Loucy (cell line): ENCODE results near the gene TMEM259.
A peak's percentile ranks its signal among the peaks of the same experiment; 100 is the strongest.

Source experiments
- H2AFZ ChIP-seq: fragments of 200-600 bp; sonication (generic); 2 replicates; pipeline ENCODE4 v1.6.0; 2016; ENCODE audit warnings: antibody characterized with exemption, mild to moderate bottlenecking, low read length, moderate library complexity
- H3F3A ChIP-seq: fragments of 200-600 bp; 2 replicates; pipeline ENCODE4 v1.6.0; 2016; ENCODE audit warnings: antibody characterized with exemption, low read depth, mild to moderate bottlenecking
- H3K27me3 ChIP-seq: fragments of 200-600 bp; sonication (generic); 2 replicates; pipeline ENCODE4 v1.6.1; 2014; ENCODE audit warnings: low read length, mild to moderate bottlenecking; ENCODE audit not compliant: insufficient read depth, poor library complexity, severe bottlenecking
- H3K36me3 ChIP-seq: fragments of 200-600 bp; sonication (generic); 2 replicates; pipeline ENCODE4 v1.6.1; 2016; ENCODE audit warnings: low read length; ENCODE audit not compliant: insufficient read depth
- H3K4me1 ChIP-seq: fragments of 200-600 bp; sonication (generic); 2 replicates; pipeline ENCODE4 v1.5.1; 2014; ENCODE audit warnings: low read length, mild to moderate bottlenecking; ENCODE audit not compliant: insufficient read depth, poor library complexity, severe bottlenecking
- H3K4me2 ChIP-seq: fragments of 200-600 bp; sonication (generic); 2 replicates; pipeline ENCODE4 v1.6.0; 2014; ENCODE audit warnings: antibody characterized with exemption, low read length, low read depth, mild to moderate bottlenecking; ENCODE audit not compliant: poor library complexity, severe bottlenecking
- H3K4me3 ChIP-seq: fragments of 200-600 bp; sonication (generic); 2 replicates; pipeline ENCODE4 v1.5.1; 2014; ENCODE audit warnings: low read length, mild to moderate bottlenecking, mixed read lengths; ENCODE audit not compliant: poor library complexity, severe bottlenecking
- H3K79me2 ChIP-seq: fragments of 200-600 bp; sonication (generic); 2 replicates; pipeline ENCODE4 v1.6.1; 2014; ENCODE audit warnings: low read length; ENCODE audit not compliant: insufficient read depth
- H3K9ac ChIP-seq: fragments of 200-600 bp; sonication (generic); 2 replicates; pipeline ENCODE4 v1.6.0; 2014; ENCODE audit warnings: mild to moderate bottlenecking, low read depth, low read length, moderate library complexity; ENCODE audit not compliant: poor library complexity, severe bottlenecking
- H3K9me2 ChIP-seq: fragments of 200-600 bp; sonication (generic); replicated peaks from 2 replicates; pipeline ENCODE4 v1.6.1; 2016; ENCODE audit warnings: low read depth, low read length, mixed read lengths
- H3K9me3 ChIP-seq: fragments of 200-600 bp; sonication (generic); 2 replicates; pipeline ENCODE4 v1.6.1; 2014; ENCODE audit warnings: mild to moderate bottlenecking, antibody characterized with exemption, low read length, low read depth; ENCODE audit not compliant: insufficient read depth
- H4K20me1 ChIP-seq: fragments of 200-600 bp; sonication (generic); 2 replicates; pipeline ENCODE4 v1.6.0; 2014; ENCODE audit warnings: antibody characterized with exemption, low read length, mild to moderate bottlenecking; ENCODE audit not compliant: insufficient read depth, poor library complexity, severe bottlenecking
- EZH2phosphoT487 ChIP-seq: fragments of 200-600 bp; IDR thresholded peaks from 2 replicates; pipeline ENCODE4 v1.6.1; 2018; ENCODE audit warnings: antibody characterized with exemption, mild to moderate bottlenecking, moderate library complexity, borderline replicate concordance
- TF ChIP-seq, protein P1 (sequence below): fragments of 200-600 bp; sonication (generic); conservative IDR thresholded peaks from 2 replicates; pipeline ENCODE4 v1.5.1; 2014; ENCODE audit warnings: mild to moderate bottlenecking, antibody characterized with exemption, low read length

TMEM259 gene

DNA sequence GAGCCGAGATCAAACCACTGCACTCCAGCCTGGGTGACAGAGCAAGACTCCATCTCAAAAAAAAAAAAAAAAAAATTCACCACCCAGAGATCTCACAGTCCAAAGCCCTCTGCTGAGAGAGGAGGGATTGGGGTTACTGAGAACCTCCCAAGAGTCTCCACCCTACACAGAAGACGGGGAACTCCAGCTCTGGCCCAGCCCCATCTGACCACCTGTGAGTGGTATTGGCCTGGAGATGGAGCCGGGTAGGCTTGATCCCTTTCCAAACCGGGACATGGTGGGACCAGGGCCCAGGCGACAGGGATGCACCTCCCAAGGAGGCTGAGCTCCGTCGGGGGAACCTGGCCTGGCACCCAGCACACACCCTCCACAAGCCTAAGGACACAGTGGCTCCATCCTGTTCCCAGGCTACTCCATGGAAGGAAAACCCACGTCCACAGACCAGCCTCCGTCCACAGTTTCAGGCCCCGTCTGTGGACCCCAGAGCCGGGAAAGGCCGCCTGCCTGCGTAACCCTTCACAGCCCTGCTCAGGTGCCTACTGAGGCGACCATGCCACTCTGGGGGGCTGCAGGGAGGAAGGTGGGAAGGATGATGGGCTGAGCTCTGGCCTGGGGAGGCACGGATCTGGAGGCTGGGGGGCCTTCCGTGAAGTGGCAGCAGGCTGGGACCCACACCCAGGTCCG is 1.8 kb downstream of the TMEM259 start:
- H3K4me2 ChIP-seq = peak overlapping the region; percentile 97
- no peak overlapping the region for H2AFZ ChIP-seq
- H3K9ac ChIP-seq = peak overlapping the region; percentile 97
- H3K27me3 ChIP-seq = peaks cover 4% of the 10 kb centered on the region
- H3K4me1 ChIP-seq = peaks cover 26% of the 10 kb centered on the region
- peaks cover under 1% of the 10 kb centered on the region; the same call in 1 of the 2 replicates for H3K36me3 ChIP-seq
- H4K20me1 ChIP-seq = peaks cover 66% of the 10 kb centered on the region
- no peak for TF ChIP-seq EZH2phosphoT487
- TF ChIP-seq, protein P1, sequence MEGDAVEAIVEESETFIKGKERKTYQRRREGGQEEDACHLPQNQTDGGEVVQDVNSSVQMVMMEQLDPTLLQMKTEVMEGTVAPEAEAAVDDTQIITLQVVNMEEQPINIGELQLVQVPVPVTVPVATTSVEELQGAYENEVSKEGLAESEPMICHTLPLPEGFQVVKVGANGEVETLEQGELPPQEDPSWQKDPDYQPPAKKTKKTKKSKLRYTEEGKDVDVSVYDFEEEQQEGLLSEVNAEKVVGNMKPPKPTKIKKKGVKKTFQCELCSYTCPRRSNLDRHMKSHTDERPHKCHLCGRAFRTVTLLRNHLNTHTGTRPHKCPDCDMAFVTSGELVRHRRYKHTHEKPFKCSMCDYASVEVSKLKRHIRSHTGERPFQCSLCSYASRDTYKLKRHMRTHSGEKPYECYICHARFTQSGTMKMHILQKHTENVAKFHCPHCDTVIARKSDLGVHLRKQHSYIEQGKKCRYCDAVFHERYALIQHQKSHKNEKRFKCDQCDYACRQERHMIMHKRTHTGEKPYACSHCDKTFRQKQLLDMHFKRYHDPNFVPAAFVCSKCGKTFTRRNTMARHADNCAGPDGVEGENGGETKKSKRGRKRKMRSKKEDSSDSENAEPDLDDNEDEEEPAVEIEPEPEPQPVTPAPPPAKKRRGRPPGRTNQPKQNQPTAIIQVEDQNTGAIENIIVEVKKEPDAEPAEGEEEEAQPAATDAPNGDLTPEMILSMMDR = no peak
- H3K9me3 ChIP-seq = no peaks in the 10 kb centered on the region
- H3K79me2 ChIP-seq = peaks cover 68% of the 10 kb centered on the region
- peak overlapping the region; percentile 99 for H3K4me3 ChIP-seq
- H3K9me2 ChIP-seq = no peaks in the 10 kb centered on the region
- peaks cover 10% of the 10 kb centered on the region; the same call in 1 of the 2 replicates for H3F3A ChIP-seq

DNA sequence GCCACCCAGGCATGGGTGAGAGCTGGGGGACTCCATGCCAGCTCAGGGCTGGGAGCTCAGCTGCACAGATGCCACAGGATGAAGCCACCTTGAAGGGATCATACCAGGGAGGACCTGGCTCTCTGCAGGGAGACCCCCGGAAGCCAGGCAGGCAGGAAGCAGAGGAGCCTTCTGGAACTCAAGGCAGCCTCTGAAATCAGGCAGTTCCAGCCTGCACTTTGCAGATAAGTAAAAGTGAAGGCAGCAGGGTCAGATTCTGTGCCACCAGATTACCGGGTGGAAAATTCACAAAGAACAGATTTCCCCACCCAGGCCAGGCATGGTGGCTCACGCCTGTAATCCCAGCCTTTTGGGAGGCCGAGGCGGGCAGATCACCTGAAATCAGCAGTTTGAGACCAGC is 2.5 kb downstream of the TMEM259 start:
- Histone ChIP-seq H3K4me3 (peak overlapping the region; percentile 99), H3K9ac (peak overlapping the region; percentile 97), H3K9me2 (no peaks in the 10 kb centered on the region), H3K27me3 (peaks cover 4% of the 10 kb centered on the region), H4K20me1 (peaks cover 72% of the 10 kb centered on the region), H2AFZ (no peak overlapping the region), H3K79me2 (peaks cover 75% of the 10 kb centered on the region), H3F3A (peaks cover 8% of the 10 kb centered on the region; the same call in 1 of the 2 replicates), H3K4me2 (peak overlapping the region; percentile 97), H3K9me3 (no peaks in the 10 kb centered on the region), H3K4me1 (peaks cover 26% of the 10 kb centered on the region), H3K36me3 (peaks cover 7% of the 10 kb centered on the region; the same call in 1 of the 2 replicates)
- no peak for TF ChIP-seq EZH2phosphoT487
- TF ChIP-seq, protein P1 = no peak

DNA sequence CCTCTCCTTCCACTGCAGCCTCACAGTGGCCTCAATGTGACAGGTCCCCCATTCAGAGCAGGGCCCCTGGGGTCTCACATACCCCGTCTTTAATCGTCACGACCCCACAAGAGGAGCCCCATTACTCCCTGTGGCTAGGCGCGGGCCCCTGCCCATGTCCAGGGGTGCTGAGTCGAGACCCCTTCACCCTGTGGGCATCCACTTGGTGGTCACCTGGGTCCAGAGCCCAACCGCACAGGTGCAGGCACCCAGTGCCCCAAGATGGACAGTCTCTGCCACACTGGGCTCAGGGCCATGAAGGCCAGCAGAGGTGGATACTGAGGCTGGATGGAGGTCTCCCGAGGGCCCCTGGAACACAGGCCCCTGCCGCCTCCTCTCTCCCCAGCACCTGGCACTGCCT is 3.0 kb downstream of the TMEM259 start:
- Histone ChIP-seq H3K4me2 (peak overlapping the region; percentile 97), H3F3A (peaks cover 8% of the 10 kb centered on the region; the same call in 1 of the 2 replicates), H3K9me3 (no peaks in the 10 kb centered on the region), H4K20me1 (peaks cover 73% of the 10 kb centered on the region), H3K79me2 (peaks cover 77% of the 10 kb centered on the region), H3K27me3 (peaks cover 4% of the 10 kb centered on the region), H2AFZ (no peak overlapping the region), H3K9ac (peak overlapping the region; percentile 97), H3K9me2 (no peaks in the 10 kb centered on the region), H3K4me3 (peak overlapping the region; percentile 99), H3K4me1 (peaks cover 26% of the 10 kb centered on the region), H3K36me3 (peaks cover 12% of the 10 kb centered on the region; the same call in 1 of the 2 replicates)
- no peak for TF ChIP-seq EZH2phosphoT487
- TF ChIP-seq, protein P1 = no peak
